GM12892 (cell line): Measurements from ENCODE around the gene CERS4.

Source experiments
- POLR2A ChIP-seq: IDR thresholded peaks from 2 replicates; pipeline ENCODE4 v1.6.1; 2011; ENCODE audit warnings: low read depth, low read length, control low read depth
- POLR2AphosphoS5 ChIP-seq: IDR thresholded peaks from 2 replicates; pipeline ENCODE4 v1.6.1; 2011; ENCODE audit warnings: low read depth, low read length, control low read depth
- TAF1 ChIP-seq: IDR thresholded peaks from 2 replicates; pipeline ENCODE4 v1.6.1; 2011; ENCODE audit warnings: low read depth, mild to moderate bottlenecking, control low read depth, low read length, borderline replicate concordance

- TF ChIP-seq POLR2AphosphoS5 (no peak), POLR2A (no peak), TAF1 (no peak)
These were observed 60.6 kb downstream of the CERS4 start for GRCh38 chr19:8269724-8270123.
